Measurements from ENCODE around the gene RPH3AL.
"Not testable (repeated sequence)": the region's sequence is repeated elsewhere in the genome, so short reads cannot be mapped to it uniquely, and the experiment has no call there.

RPH3AL gene

DNA sequence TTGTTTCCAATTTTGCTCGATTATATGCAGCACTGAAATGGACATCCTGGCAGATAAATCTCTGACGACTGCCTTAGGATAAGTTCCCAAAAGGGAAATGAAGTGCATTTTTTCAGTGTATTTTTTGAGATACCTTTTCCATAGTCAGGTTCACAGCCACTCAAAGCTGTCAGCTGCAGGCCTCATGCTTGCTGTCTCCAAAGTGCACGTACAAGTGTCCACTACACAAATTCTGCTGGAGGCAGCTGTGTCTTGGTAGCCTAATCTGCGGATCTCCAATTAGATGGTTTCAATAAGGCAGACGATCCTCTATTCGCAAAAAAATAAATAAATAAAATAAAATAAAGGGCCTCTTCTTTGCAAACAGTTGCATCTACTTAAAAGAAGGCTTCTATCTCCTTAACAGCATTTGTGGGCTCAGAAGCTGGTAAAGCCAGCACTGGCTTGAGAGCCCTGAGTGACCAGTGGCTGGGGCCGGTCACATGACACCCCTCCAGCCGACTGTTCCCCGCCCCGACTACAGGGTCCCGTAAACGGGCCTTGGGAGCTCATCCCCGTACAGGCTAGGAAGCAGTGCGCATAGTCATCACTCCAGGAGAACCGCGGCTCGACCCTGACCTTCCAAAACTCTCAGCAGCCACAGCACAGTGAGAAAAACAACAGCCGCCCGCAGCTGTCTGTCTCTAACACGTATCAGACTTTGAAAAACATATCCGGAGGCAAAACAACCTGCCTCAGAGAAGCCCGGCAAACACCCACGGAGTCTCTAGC is 18.8 kb downstream of the RPH3AL start:
- DNase-seq: no peak

DNA sequence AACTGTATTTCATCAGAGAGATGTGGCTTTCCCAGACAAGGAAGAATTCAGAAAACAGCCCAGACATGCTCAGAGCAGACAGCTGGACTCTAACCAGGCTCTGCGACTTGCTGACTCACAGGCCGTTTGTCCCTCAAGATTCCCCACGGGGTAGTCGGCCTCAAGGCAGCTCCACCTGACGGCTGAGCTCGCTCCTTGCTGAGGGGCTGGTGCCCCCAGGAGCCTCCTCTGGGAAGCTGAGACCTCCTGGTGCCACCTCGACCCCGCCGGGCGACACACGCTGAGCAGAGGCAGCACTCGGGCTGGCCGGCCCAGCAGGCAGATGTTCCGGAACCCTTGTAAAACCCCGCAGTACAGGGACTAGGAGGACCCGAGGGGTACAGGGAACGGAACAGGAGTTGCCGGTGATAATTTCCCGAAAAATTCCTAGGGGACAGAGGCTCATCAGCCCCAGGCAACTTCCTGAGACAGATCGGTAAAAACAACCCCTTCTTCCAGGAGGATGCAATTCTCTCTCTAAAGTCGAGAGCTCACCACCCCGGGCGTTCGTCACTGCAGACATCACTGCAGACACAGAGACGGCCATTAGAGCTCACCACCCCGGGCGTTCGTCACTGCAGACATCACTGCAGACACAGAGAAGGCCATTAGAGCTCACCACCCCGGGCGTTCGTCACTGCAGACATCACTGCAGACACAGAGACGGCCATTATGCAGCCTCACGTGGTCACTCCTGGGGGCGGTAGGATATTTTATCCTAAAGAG is 19.9 kb downstream of the RPH3AL start:
- no peak for DNase-seq

DNA sequence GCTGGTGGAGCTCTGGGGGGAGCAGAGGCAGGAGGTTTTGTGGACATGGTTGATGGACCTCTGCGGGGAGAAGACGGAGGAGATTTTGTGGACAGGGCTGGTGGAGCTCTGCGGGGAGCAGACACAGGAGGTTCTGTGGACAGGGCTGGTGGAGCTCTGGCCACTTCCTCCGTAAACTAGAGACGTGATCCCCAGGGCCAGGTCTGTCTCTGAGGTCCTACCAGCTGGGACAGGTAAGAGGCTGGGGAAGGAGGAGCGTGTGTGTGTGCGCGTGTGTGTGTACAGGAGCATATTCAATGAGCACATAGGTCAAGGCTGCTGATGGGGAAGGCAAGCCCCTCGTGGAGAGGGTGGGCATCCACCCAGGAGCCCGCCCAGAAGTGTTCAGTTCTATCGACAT is 20.6 kb downstream of the RPH3AL start:
- DNase-seq: no peak

DNA sequence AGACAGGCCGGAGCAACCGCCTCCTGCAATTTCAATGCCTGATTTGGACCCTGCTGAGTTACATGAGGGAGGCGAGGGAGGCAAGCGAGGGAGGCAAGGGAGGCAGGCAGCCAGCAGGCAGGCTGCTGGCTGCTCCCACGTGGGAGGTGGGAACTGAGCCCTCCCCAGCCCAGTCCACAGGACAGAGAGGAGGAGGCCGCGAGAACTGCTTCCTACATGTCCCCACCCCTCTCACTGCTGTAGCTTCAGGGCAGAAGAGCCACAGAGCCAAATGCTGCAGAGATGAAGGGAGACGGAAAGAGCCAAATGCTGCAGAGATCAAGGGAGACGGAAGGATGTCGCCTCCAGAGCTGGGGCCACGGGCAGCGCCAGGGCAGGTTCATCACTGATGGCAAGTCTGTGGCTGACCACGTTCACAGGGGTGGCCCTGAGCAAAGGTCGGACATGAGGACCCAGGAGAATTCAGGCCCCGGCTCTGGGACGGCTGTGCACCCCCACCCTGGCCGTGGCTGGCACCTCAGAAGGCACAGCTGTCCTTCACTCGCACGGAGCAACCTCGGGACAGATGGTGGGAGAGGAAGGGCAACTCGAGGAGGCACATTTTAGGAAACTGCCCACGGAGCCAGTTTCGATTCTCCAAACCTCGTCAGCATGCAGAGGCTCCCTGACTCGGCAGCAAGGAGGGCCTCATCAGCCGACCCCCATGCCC is 21.5 kb downstream of the RPH3AL start:
- DNase-seq: no peak

DNA sequence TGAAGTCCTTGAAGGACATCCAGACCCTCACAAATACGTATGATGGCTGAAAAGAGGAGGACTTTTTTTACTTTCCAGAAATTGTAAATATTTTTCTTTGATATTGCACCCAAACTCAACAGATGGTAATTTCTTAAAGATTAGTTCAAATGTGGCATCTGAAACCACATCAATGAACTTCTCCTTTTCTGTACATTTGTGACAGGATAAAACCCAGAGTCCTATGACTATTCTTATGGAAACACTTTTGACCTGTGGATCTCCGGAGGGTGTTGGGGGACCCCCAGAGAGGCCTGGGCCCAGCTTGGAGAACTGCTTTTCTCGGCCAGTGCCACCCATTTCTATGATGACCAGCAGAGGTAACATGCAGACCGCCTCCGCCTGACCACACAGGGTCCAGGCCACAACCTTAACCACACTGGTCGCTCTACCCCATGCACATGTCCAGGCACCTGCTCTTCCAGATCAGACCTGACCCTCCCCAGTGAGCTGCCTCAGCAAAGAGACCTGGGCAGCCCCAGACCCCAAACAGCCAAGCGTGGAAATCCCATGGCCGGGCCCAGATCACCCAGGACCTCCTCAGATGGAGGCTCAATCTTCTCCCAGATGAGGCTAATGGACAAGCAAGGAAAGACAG is 22.7 kb downstream of the RPH3AL start:
- DNase-seq: no peak

DNA sequence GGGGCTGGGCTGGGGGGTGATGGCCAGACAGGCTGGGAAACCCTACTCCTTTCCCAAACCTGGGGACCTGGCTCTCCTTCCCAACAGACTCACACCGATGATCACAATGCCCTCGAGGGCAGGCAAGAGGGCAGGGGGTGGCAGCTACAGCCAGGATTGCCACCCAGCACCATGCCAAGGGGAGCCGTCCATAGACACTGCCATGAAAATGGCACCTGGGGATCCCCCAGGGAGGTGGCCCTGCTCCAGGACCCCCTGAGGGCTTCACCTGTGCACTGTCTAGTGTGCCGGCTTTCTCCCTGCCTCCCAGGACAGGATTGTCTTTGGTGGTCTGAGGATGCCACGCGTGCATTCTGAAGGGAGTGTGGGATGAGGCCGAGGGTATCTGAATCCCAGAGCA is 24.6 kb downstream of the RPH3AL start:
- DNase-seq: no peak

DNA sequence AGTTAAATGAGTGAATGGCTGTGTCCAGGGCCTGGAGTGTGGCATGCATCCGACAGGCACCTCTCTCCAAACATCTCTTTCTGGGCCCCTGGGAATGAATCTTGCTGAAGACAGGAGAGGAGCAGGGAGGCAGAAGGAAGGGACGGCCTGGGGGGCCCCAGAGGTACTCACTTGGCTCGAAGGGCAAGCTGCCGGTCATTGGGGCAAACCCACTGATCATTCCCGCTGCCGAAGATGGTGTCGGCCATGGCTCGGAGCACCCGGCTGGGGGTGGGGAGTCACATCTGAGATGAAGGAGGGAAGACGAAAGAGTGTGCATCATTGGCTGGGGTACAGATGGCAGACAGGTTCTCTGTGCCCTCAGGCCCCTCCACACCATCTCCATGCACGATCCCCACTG is 25.3 kb downstream of the RPH3AL start:
- no peak for DNase-seq

DNA sequence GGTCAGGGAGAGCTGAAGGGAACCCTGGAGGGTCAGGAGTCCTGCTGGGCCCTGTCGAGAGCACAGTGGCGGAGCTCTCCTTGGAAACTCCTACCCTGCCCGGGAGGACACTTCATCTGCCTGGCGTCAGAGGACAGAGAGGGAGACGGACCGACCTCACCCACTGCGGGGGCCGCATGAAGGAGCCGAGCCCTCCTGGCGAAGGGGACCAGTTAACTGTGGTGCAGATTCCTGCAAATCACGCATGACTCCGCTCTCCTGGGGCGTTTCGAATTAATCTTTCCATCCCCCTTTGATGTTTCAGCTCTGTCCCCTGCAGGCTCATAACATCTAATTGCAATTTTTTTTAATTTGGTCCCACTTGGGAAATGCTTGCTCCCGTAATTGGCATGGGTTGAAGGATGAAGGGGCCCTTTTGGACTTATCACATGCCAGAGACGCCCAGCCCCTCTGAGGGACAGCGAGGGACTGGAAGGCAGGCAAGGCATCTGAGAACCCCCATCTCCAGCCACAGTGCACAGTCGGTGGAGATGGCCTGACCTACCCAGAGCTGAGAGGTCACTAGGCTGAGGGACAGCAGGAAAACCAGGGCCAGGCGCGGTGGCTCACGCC is 26.5 kb downstream of the RPH3AL start:
- no peak for DNase-seq

DNA sequence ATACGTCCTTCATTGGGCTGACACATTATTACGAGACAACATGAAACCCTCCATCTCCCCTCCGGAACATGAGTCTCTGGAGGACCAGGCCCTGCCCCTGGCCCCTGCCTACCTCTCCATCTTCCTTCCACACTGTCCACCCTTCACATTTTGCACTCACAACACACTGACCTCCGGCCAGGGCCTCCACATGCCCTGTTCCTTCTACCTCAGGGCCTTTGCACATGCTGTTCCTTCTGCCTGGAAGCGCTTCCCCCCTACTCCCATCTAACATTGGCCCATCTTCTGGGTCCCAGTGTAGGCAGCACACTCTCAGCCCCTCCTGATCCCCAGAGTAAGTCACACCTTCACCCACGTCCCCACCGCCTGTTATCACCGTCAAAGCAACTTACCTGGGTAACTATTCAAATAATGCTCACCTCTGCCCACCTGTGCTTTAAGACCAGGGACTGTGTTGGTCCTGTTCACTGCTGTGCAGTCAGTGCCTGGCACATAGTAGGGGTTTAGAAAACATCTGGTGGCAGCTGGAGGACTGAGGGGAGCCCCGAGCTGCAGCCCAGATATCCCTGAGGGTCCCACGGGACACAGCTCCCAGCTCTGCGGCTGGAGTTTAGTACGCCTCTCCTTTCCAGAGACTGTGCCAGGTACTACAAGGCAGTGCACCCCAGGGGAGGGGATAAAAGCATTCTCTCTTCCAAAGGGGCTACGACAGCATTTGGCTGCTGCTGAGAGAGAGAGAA is 27.2 kb downstream of the RPH3AL start:
- DNase-seq: no peak

DNA sequence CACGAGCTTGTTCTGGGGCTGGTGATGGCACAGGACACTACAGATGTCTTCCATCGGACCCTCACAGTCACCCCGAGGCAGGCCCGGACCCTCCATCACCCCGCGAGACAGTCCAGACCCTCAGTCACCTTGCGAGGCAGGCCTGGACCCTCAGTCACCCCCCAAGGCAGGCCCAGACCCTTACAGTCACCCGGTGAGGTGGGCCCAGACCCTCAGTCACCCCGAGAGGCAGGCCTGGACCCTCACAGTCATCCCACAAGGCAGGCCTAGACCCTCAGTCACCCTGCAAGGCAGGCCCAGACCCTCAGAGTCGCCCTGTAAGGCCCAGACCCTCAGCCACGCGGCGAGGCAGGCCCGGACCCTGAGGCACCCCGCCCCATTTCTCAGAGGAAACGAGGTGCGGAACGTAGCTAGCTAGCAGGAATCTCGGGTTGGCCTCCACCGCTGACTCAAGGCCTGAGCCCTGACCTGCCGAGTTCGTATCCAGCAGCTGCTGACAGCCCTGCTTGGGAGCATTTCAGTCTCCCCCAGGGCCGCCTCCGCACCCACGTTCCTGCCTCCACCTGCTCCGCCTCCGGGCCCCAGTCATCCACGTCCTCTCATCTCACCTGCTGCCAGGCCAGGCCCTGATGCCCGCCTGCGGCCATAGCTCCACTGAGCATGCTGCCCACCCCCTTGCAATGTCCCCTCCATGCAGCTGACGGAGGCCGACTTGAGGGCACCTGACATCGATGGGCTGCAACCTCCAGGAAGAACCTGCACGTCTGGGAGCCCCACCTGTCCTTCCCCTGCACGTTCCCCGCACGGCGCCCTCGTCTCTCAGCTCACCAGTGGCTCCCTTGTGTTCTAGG is 28.7 kb downstream of the RPH3AL start:
- DNase-seq: no peak

DNA sequence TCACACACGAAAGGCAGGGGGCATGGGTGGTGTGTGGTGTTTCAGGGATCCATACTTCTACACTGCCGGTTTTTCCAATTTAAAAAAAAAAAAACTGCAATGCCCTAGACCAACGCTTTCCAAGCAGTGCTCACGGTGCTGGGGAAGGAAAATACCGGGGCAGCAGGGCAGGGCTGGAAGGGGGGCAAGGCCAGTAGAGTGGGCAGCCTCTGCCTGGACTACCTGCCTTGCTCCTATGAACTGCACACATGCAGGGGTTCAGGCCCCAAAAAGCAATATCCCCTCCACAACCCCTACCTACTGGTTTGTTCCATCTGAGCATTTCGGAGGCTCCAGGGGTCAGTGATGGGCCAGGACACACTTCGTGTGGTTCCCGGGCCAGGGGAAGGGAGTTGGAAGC is 29.4 kb downstream of the RPH3AL start:
- DNase-seq: no peak

DNA sequence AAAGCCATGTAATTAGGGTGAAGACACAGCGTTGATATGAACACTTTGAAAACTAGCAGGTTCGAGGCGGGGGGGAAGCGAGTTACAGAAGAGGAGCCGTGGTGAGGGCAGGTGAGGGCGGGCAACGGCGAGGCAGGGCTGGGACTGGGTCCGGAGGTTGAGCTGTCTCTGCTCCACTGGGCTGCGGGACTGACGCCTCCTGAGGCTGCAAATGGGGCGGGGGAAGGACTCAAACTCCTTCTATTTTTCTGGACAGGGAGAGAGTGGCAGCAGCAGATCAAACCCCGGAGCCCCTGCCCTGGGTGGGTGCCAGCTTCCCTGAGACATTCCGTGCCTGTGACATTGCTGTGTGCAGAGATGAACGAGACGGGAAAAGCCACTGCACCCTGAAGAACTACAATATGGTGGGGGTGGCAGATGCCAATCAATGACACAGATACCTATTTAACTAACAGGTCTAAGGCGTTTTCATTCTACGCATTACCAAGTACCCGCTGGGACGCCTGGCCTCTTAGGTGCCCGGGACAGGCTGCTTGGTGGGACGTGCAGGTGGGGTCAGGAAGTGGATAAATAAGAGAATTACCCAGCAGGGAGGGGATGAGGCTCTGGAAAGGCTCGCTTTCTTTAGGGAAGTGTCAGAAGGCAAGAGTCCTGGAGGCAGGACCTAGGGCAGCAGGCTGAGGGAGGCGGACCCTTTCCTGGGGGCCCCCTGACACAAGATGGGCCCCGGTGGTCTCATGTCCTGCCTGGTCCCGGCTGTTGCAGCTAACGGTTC is 30.4 kb downstream of the RPH3AL start:
- no peak for DNase-seq

DNA sequence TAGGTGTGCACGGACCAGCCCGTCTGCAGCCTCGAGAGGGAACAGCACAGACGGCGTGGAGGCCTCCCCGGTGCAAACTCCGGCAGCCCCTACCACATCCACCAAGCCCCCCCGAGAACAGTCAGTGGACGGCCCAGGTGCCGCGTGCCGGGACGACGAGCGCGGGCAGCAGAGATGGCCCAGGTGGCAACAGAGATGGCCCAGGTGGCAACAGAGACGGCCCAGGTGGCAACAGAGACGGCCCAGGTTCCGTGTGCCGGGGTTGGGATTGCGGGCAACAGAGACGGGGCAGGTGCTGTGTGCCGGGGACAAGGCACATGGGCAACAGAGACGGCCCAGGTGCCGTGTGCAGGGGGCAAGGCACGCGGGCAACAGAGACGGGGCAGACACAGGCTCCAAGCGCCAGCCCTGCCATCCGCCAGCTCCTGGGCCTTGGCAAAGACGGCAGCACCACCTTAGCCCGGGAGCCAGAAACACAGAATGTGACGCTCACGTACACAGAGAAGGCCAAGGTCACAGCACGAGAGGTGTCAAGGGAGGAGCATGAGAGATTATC is 31.1 kb downstream of the RPH3AL start:
- no peak for DNase-seq

DNA sequence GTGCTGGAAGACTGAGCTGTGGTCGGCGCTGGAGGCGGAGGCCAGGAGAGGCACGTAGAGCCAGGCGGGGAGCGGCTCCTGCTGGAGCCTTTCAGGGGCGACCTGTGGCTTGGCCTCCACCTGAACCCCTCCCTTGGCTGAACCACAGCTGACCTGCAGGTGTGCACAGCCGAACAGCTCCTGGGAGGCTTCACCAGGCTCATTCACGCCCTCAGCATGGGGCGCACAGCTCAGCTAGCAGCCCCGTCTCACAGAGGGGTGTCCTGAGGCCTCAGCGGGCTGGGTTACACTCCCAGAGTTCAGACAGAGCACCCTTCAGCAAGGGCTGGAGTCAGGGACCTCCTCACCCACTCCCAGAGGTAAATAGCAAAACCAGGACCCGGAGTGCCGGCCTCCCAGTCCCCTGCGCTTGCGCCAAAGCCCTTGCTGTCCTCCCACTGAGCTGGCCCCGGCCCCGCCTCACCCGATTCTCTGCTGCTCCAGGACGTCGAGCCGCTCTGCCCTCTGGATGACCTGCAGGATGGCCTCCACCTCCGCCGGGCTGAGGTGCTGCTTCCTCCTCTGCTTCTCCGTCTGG is 31.7 kb downstream of the RPH3AL start:
- no peak for DNase-seq

DNA sequence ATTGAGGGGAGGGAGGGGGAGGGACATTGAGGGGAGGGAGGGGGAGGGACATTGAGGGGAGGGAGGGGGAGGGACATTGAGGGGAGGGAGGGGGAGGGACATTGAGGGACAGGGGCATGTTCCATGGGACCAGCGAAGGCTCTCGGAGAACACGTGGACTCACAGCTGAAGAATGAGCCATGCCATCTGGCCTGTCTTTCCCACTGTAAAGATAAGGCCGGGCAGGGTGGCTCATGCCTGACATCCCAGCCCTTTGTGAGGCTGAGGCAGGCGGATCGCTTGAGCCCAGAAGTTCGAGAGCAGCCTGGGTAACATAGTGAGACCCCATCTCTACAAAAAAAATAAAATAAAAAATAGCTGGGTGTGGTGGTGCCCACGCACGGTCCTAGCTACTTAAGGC is 32.5 kb downstream of the RPH3AL start:
- DNase-seq: no peak

DNA sequence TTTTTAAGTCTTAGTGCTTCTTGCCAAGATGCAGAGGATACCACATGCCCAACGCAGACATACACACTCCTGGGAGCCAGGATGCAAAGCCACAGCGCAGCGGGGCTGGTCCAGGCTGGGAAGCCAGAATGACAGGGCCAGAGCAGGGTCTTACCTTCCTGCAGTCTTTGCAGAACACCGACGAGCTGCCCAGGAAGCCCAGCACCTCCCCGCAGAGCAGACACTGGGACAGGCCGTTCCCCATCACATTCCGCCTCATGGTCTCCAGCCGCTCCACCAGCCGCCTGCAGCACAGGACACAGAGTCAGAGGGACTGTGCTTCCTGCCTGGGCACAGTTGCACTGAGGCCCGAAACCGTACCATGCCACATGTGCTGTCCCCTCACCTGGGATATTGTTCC is 33.3 kb downstream of the RPH3AL start:
- no peak for DNase-seq

DNA sequence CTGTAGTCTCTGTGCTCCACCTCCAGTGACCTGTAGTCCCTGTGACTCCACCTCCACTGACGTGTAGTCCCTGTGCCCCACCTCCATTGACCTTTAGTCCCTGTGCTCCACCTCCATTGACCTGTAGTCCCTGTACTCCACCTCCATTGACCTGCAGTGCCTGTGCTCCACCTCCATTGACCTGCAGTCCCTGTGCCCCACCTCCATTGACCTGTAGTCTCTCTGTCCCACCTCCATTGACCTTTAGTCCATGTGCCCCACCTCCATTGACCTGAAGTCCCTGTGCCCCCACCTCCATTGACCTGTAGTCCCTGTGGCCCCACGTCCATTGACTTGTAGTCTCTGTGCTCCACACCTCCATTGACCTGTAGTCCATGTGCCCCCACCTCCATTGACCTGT is 35.5 kb downstream of the RPH3AL start:
- DNase-seq: not testable (repeated sequence)

DNA sequence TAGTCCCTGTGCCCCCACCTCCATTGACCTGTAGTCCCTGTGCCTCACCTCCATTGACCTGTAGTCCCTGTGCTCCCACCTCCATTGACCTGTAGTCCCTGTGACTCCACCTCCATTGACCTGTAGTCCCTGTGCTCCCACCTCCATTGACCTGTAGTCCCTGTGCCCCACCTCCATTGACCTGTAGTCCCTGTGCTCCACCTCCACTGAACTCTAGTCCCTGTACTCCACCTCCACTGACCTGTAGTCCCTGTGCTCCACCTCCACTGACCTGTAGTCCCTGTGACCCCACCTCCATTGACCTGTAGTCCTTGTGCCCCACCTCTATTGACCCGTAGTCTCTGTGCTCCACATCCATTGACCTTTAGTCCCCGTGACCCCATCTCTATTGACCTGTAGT is 37.2 kb downstream of the RPH3AL start:
- DNase-seq: not testable (repeated sequence)

DNA sequence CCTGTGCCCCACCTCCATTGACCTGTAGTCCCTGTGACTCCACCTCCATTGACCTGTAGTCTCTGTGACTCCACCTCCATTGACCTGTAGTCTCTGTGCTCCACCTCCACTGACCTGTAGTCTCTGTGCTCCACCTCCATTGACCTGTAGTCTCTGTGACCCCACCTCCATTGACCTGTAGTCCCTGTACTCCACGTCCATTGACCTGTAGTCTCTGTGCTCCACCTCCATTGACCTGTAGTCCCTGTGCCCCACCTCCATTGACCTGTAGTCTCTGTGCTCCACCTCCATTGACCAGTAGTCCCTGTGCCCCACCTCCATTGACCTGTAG is 38.0 kb downstream of the RPH3AL start:
- not testable (repeated sequence) for DNase-seq
